SKM-1 (cell line): ENCODE results near the gene ZYG11B.
"Not testable (repeated sequence)": the region's sequence is repeated elsewhere in the genome, so short reads cannot be mapped to it uniquely, and the experiment has no call there.

Experiments used
- DNase-seq: peaks from one replicate; lab custom pipeline; 2025; ENCODE audit not compliant: unreplicated experiment; lab: John Stamatoyannopoulos, UW

Gene ZYG11B

DNA sequence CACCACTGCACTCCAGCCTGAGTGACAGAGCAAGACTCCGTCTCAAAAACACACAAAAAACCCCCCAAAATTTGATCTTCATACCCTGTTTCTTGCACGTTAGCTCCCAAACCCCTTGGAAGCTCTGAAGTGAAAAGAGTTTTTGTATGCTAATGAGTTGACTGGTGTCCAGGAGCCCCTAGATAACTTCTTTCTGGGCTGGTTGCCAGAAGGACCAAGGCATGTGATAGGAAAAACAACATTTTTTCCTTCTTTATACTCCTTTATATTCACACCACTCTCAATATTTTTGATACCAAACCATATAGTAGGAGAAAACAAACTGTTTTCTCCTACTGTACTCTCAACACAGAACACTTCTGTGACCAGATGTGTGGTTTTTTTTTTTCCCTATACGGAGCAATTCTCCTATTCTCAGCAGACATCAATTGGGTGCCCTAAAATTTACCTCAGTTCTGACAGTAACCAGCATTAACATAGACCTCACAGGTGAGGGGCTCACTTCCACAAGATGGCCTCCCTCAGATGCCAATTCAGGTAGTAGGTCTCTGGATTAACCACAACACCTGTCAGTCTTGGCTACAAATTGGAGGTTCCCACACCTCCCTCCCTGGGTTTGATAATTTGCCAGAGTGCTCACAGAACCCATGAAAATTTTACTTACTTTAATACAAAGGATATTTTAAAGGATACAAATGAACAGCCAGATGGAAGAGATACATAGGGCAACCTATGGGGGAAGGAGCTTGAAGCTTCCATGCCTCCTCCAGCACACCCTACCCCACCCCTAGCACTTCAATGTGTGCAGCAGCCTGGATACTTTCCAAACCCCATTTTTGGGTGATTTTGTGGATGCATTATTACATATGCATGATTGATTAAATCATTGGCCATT is 25.6 kb downstream of the ZYG11B start:
- no peak for DNase-seq

DNA sequence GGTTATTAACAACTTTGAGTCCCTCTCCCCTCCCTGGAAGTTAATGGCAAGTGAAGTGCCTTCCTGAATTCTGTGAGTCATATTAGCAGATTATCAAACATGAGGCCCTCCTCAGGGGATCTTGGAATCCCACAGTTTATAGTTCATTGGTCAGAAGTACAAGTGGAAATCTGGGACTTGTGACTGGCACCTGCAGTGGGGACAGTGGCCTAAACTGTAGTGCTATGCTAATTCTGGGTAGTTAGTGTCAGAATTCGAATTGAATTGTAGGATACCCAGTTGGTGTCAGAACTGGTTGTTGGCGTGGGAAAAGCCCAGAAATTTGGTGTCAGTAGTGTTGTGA is 26.2 kb downstream of the ZYG11B start:
- no peak for DNase-seq

DNA sequence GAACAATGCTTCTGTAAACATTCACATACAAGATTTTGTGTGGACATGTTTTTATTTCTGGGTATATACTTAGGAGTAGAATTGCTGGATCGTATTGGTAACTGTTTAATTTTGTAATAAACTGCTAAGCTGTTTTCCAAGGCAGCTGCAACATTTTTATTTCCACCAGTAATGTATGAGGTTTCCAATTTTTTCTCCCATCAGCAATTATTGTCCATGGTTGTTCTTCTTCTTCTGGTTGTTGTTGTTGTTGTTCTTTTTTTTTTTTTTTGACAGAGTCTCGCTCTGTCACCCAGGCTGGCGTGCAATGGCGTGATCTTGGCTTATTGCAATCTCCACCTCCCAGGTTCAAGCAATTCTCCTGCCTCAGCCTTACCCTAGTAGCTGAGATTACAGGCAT is 26.9 kb downstream of the ZYG11B start:
- DNase-seq: no peak

DNA sequence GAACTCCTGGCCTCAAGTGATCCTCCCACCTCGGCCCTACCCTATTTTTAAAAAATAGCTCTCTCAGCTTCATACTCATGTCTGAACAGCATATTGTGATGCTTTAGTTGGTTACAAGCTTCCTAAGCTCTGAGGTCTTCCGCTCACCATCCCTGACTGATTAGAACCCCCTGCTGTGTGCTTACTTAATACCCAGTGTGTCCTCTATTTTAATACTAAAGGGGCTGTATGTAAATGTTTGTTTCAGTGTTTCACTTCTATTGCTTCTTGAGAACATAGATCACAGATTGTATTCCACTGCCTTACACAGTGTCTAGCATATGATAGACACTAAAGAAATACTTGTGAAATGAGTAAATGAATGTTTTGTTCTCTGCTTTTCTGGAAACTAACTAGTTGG is 29.8 kb downstream of the ZYG11B start:
- DNase-seq: no peak

DNA sequence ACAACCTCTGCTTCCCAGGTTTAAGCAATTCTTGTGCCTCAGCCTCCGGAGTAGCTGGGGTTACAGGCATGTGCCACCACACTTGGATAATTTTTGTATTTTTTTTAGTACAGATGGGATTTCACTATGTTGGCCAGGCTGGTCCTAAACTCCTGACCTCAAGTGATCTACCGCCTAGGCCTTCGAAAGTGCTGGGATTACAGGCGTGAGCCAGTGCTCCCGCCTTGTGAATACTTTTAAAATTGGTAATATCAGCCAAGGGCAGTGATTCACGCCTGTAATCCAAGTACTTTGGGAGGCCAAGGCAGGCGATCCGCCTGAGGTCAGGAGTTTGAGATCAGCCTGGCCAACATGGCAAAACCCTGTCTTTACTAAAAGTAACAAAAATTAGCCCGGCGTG is 33.7 kb downstream of the ZYG11B start:
- DNase-seq: no peak

DNA sequence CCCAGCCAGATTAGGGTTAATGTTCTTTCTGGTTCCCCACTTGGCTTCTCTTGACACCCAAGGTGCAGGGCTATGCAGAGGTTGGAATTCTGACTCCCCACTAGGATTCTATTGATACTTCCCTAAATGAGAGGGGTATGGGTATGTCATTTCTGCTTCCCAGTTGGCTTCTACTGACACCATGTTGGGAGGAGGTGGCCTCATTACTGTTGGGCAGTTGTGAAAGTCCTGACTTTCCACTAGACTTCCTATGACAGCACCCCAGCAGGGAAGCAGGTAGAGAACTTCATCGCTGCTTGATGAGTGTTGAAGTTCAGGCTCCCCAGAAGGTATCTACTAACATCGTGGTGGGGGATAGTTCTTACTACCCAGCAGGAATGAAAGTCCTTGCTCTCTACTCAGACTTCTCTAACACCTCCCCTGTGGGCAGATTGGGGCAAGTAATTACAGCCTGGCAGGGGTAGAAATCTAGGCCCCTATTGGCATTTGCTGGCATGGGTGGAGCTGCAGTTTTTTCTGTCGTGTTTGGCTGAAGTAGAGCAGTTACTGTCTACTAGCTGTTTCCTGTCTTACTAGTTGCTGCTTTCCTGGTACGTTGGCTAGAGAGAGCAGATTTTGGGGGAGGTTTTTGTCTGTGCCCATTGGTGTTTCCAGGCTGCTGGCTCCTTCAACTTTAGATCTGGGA is 41.5 kb downstream of the ZYG11B start:
- no peak for DNase-seq

DNA sequence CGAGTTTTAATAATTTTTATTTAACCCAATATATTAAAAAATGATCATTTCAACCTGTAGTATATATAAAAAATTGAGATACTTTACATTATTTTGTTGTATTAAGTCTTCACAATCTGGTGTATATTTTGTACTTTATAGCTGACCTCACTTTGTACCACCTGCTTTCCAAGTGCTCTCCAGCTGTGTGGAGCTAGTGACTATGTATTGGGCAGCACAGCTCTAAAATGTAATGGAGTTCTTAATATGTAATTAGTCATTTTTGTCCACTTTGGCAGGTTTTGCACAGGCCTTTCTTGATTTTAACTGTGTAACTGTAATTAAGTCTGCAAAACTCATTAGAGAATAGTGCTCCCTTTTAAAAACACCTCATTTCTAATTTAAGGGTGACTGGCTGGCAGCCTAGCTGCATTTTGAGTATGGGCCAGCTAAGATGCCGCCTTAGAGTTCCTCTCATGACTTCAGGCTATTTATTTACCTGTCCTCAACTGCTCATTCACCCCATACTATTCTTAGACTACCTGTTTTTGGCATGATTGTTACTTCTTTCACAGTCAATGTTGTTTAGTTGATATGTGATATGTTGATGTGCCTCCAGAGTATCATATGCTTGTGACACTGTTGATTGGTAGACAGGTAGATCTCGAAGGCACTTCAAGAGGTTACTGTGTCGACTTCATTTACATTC is 43.2 kb downstream of the ZYG11B start:
- no peak for DNase-seq

DNA sequence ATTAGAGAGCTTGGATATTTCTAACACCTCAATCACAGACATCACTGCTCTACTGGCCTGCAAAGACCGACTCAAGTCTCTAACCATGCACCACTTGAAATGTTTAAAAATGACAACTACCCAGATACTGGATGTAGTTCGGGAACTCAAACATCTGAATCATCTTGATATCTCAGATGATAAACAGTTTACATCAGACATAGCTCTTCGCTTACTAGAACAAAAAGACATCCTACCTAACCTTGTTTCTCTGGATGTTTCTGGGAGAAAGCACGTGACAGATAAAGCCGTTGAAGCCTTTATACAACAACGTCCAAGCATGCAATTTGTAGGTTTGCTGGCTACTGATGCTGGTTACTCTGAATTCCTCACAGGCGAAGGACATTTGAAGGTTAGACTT is 45.1 kb downstream of the ZYG11B start:
- DNase-seq: no peak

DNA sequence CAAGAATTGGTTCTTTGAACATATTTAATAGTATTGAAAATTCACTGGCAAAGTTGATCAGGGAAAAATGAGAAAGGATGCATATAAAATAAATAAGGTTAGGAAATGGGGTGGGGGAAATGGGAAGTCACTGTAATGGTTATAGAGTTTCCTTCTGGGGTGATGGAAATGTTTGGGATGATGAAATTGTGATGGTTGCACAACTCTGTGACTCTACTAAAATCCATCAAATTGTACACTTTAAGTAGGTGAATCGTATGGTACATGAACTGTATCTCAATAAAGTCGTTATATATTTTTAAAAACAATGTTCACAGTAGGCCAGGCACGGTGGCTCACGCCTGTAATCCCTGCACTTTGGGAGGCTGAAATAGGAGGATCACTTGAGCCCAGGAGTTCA is 59.9 kb downstream of the ZYG11B start:
- no peak for DNase-seq

DNA sequence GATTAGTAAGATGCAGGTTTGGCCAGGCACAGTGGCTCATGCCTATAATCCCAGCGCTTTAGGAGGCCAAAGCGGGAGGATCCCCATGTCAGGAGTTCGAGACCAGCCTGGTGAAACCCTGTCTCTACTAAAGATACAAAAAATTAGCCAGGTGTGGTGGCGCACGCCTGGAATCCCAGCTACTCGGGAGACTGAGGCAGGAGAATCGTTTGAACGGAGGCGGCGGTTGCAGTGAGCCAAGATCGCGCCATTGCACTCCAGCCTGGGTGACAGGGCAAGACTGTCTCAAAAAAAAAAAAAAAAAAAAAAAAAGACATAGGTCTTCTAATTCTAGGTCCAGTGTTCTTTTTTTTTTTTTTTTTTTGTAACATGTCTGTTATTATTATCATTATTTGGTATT is 64.2 kb downstream of the ZYG11B start:
- DNase-seq: not testable (repeated sequence)

DNA sequence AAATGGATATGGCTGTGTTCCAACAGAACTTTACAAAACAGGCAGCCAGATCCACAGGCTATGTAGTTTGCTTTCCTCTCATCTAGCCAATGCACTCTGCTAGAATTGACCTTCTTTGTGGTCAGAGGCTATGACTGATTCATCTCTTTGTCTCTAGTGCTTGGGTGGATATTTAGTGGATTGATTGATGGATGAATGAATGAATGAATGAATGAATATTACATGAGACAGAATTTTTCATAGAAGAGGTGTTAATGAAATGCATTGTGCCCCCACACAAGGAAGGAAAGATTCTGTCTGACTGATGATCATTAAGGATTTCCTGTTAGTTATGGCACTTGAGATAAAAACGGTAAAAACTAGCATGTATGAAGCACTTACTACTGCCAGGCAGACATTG is 65.8 kb downstream of the ZYG11B start:
- DNase-seq: no peak

DNA sequence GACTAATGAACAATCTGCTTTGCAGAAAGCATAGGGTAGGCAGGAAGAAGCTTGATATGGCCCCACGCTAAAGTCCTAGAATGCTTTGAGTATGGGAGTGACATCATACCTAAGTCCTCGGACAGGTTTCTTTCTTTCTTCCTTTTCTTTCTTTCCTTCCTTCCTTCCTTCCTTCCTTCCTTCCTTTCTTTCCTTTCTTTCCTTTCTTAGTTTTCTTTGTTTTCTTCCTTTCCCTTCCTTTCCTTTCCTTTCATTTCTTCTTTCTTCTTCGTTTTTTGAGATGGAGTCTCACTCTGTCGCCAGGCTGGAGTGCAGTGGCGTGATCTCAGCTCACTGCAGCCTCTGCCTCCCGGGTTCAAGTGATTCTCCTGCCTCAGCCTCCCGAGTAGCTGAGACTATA is 67.5 kb downstream of the ZYG11B start:
- not testable (repeated sequence) for DNase-seq

DNA sequence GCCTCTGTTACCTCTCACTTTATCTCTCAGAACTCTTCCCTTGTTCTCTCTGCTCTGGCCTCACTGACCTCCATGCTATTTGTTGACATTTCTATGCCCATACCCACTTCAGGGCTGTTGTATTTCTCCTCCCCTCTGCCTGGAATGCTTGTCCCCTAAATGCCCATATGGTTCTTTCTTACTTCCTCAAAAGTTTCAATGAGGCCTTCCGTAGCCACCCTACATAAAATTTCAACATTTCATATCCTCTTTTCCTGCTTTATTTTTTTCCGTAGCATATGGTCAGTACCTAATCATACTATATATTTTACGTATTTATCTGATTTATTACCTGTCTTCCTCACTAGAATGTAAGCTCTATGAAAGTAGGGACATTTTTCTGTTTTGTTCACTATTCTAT is 69.2 kb downstream of the ZYG11B start:
- DNase-seq: peak; percentile 33

DNA sequence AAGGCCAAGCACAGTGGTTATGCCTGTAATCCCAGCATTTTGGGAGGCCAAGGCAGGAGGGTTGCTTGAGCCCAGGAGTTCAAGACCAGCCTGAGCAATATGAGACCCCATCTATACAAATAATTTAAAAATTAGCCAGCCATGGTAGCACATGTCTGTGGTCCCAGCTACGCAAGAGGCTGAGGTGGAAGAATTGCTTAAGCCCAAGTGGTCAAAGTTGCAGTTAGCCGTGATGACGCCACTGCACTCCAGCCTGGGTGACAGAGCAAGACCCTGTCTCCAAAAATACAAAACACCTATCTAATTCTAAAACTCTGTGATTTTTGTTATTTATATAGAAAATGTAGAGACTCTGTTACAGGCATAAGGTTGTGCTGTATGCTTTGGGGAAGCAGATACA is 72.1 kb downstream of the ZYG11B start:
- no peak for DNase-seq

DNA sequence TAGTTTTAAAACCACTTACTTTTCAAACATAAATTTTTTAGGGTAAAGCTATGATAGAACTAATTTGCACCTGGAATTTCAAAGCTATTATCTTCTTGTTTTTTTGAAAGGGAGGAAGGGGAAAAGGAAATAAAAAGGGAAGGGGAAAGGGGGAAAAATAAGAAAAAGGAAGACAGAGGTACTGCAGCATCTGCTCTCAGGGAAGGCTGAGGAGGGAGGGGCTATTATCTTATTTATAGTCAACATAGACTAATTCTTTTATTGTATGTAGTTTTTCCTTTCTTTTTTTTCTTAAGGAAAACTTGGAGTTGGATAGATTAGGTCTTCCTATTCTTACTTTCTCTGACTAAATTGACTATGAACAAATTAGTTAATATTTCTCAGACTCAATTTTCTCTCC is 74.8 kb downstream of the ZYG11B start:
- no peak for DNase-seq

DNA sequence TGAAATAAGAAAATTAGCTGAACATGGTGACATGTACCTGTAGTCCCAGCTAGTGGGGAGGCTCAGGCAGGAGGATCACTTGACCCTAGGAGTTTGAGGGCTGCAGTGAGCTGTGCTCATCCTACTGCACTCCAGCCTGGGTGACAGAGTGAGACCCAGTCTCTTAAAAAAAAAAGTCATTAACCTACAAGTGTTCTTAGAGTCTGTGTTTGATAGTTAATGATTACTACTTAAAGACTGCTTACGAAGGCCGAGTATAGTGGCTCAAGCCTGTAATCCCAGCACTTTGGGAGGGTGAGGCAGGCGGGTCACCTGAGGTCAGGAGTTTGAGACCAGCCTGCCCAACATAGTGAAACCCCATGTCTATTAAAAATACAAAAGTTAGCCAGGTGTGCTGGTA is 77.8 kb downstream of the ZYG11B start:
- DNase-seq: not testable (repeated sequence)

DNA sequence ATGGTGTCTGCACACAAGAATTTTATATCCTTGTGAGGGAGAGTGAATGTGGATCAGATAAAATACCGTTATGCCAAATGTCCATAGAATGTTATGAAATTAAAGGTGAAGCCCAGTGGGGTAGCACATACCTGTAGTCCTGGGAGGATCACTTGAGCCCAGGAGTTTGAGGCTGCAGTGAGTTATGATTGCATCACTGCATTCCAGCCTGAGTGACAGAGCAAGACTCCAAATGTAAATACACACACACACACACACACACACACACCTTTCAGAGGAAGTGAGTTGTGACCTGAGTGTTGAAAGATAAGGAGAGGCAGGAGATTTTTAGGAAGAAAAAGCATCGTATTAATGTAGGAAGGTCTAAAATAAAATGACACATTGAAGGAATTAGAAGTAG is 88.2 kb downstream of the ZYG11B start:
- no peak for DNase-seq

DNA sequence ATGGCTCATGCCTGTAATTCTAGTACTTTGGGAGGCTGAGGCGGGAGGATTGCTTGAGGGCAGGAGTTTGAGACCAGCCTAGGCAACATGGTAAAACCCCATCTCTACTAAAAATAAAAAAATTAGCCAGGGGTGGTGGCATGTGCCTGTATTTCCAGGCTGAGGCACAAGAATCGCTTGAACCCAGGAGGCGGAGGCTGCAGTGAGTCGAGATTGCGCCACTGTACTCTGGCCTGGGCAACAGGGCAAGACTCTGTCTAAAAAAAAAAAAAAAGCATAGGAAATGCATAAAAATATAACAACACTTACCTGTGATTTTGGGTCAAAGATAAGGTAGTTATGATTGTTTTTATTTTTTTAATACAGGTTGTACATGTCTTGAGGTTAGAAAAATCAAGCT is 94.6 kb downstream of the ZYG11B start:
- DNase-seq: not testable (repeated sequence)

DNA sequence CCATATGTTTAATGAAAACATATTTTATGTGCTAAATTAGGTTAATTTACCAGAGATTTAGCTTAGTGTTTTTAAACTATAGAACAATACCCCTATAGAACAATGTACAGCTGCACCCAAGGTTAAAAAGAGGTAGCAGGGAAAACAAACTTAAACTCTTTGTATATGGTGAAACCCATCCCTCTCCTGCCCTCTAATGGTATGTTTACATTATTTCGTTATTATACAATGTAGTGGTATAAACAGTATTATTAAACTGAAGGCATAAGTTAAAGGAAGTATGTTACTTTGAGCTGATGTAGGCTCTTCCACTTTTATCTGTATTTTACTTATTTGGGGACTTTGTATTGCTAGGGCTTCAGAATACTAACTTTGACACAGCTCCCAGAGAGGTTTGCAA is 99.6 kb downstream of the ZYG11B start:
- no peak for DNase-seq

DNA sequence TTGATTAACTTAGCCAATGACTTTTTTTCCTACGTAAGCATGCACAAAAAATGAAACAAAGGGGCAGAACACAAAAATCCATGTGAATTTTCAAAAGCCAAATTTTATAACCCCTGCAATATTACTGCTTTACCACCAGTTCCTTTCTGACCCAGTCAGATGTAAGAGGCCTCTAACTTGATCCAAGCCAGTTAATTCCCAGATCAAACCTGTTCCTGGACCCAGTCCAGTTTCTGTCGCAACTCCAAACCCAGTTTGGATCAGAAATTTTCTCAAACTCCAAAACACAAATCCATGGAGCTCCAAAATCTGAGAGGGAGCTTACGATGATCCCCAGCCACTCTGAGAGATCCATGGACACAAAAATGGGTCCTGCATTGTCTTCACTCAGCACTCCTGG is 108.5 kb downstream of the ZYG11B start:
- DNase-seq: no peak

DNA sequence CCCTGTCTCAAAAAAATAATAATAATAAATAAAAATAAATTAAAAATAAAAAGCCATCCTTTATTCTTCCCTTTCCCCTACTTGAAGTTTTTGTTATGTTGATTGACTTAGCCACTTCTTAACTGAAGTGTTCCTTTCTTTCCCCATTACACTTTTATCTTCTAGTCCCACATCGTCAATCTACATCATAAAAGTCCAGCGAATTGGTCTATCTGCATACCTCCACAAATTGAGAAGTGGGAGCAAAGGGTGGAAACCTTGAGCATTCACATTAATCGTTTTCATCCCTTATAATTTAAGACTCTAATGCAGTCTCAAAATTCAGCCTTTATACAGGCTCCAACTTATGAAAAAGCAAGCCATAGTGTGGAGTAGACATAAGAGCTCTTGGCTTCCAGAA is 109.8 kb downstream of the ZYG11B start:
- DNase-seq: no peak

DNA sequence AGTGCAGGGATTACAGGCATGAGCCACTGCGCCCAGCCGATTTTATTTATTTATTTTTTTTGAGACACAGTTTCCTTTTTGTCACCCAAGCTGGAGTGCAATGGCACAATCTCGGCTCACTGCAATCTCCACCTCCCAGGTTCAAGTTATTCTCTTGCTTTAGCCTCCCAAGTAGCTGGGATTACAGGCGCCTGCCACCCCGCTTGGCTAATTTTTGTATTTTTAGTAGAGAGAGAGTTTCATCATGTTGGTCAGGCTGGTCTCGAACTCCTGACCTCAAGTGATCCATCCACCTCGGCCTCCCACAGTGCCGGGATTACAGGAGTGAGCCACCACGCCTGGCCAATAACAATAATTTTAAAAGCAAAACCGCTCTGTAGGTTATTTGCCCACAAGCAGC is 112.9 kb downstream of the ZYG11B start:
- DNase-seq: not testable (repeated sequence)
